Spleen (tissue), 11 donors: ENCODE results near the gene BIVM. TPM values are rescaled to one million over a fixed set of nuclear protein-coding genes. Genes with fewer than 3 reads are reported as not detected.

Experiments used
- DNase-seq: peaks from one replicate; pipeline ENCODE4 v3.0.0-alpha.2; 2020
- H3K27ac ChIP-seq, 8 donors: fragments of 200-600 bp; sonication (generic) in 7 of 8; 1 replicate in 4 of 8; 2 replicates in 4 of 8; pipeline versions ENCODE4 v1.5.0 to v1.8.0; 2016 to 2021; ENCODE audit warnings: inconsistent platforms in 4 of 8, mild to moderate bottlenecking in 4 of 8, moderate library complexity in 1 of 8
- H3K27me3 ChIP-seq, 7 donors: fragments of 200-600 bp; sonication (generic) in 6 of 7; replicated peaks in 1 of 7; 1 replicate in 4 of 7; 2 replicates in 3 of 7; pipeline versions ENCODE4 v1.5.0 to v1.8.0; 2016 to 2021; ENCODE audit warnings: inconsistent platforms in 3 of 7, mild to moderate bottlenecking in 1 of 7
- H3K36me3 ChIP-seq, 6 donors: fragments of 200-600 bp; sonication (generic) in 5 of 6; 1 replicate in 4 of 6; 2 replicates in 2 of 6; pipeline versions ENCODE4 v1.5.0 to v1.8.0; 2016 to 2021; ENCODE audit warnings: inconsistent platforms in 2 of 6
- H3K4me1 ChIP-seq, 6 donors: fragments of 200-600 bp; sonication (generic) in 5 of 6; 1 replicate in 3 of 6; 2 replicates in 3 of 6; pipeline versions ENCODE4 v1.5.0 to v1.8.0; 2016 to 2021; ENCODE audit warnings: inconsistent platforms in 3 of 6
- H3K4me3 ChIP-seq, 8 donors: fragments of 200-600 bp; sonication (generic) in 7 of 8; 1 replicate in 4 of 8; 2 replicates in 4 of 8; pipeline versions ENCODE4 v1.5.0 to v1.8.0; 2016 to 2021; ENCODE audit warnings: inconsistent platforms in 4 of 8, mild to moderate bottlenecking in 4 of 8, moderate library complexity in 2 of 8
- H3K9me3 ChIP-seq, 8 donors: fragments of 200-600 bp; sonication (generic) in 7 of 8; 1 replicate in 4 of 8; 2 replicates in 4 of 8; pipeline versions ENCODE4 v1.5.0 to v1.8.0; 2016 to 2021; ENCODE audit warnings: inconsistent platforms in 4 of 8
- CTCF ChIP-seq, 11 experiments: fragments of 200-600 bp in 7 of 11; fragments of 450-650 bp in 4 of 11; sonication (generic) in 4 of 11; IDR thresholded peaks in 8 of 11; conservative IDR thresholded peaks in 3 of 11; 1 replicate in 7 of 11; 2 replicates in 4 of 11; pipeline versions ENCODE4 v1.4.0 to v1.8.0; 2016 to 2021; ENCODE audit warnings: antibody characterized with exemption in 11 of 11, inconsistent platforms in 4 of 11, mild to moderate bottlenecking in 1 of 11
- POLR2A ChIP-seq, 3 donors: fragments of 450-650 bp; IDR thresholded peaks; one replicate each; pipeline ENCODE4 v1.5.1; 2017; ENCODE audit warnings: antibody characterized with exemption in 3 of 3, mild to moderate bottlenecking in 1 of 3
- POLR2AphosphoS5 ChIP-seq, 3 donors: sonication (generic); formaldehyde crosslinking; IDR thresholded peaks; one replicate each; pipeline ENCODE4 v1.5.1; 2017; ENCODE audit warnings: antibody characterized with exemption in 3 of 3
- WGBS, 5 donors: extraction: QIAGEN DNeasy Blood & Tissue Kit in 3 of 5; methylation state at CpG; one replicate each; pipeline versions ENCODE4 v1.1.5 to v1.1.7; 2013 to 2018; 5-methylcytosine and 5-hydroxymethylcytosine counted together
- intact Hi-C: fragments of 100-400 bp; cut with DNase I; formaldehyde crosslinking; loops from one replicate; pipeline ENCODE4 v1.15.0; 2023; ENCODE audit warnings: low total_unique reads
- polyA plus RNA-seq, 3 donors: library from polyadenylated mRNA; stranded (reverse); fragments of 200-250 nt; gene quantifications; one replicate each; pipeline ENCODE4 v1.2.1, GENCODE V29; 2013
- total RNA-seq, 7 donors: library from RNA; depleted of rRNA in 3 of 7; stranded (reverse); fragments of >200 nt in 3 of 7; fragmentation: NEBNext Ultra II Directional in 4 of 7; extraction: Animal tissue kit (Norgen Biotek cat#: 25700) in 4 of 7; gene quantifications; one replicate each; pipeline versions ENCODE4 v1.1.0 to v1.2.1, GENCODE V29; 2016 to 2021
- donor health status: healthy with polysubstance abuse.
- donor health status: DM: no; HTN: no; CAD: no; lungs with moderate emphysema.
- donor health status: DM: no; HTN: no; CAD: no.
- donor health status: Bipolar disorder and iron deficiency.
- donor health status: healthy.
- donor health status: DM: no; HTN: no; CAD: no.
- donor health status: DM: yes; HTN: yes; CAD: no.

The BIVM gene
- total and polyA plus RNA-seq, 10 donors: 6.0 to 30.4 (median 15.6) TPM

- Histone ChIP-seq H3K9me3 (no peaks in the 10 kb centered on the region), H3K4me3 (peak overlapping the region; percentile 84 to 97 (median 93)), H3K4me1 (peaks cover 21 to 47% (median 39%) of the 10 kb centered on the region in 6 donors), H3K27ac (peak overlapping the region; percentile 94 to 100 (median 98)), H3K36me3 (peaks cover 0 to 13% (median 5%) of the 10 kb centered on the region in 6 donors), H3K27me3 (no peaks in the 10 kb centered on the region)
- intact Hi-C loops: loop anchor here (5.0 kb wide), 2 partner anchors 248 to 263 kb away; partner anchors contain the start of gene TPP2
- no peak for DNase-seq
- WGBS, 5 donors: 1 to 3% (median 2%) methylated on average over 13 of the region's 13 CpGs
- TF ChIP-seq POLR2AphosphoS5 (IDR thresholded peaks at IDR 0.05): no peak
- no peak for TF ChIP-seq POLR2A (IDR thresholded peaks at IDR 0.05)
- no peak for TF ChIP-seq CTCF (IDR thresholded peaks at IDR 0.05 in 8 of 11, conservative IDR thresholded peaks at IDR 0.05 in 3 of 11)
Measured at GRCh38 chr13:102845289-102845629, 46.3 kb downstream of the BIVM start.

- Histone ChIP-seq H3K9me3 (no peaks in the 10 kb centered on the region), H3K27ac (peak within 1 kb of the TSS; percentile 94 to 100 (median 98)), H3K4me1 (peaks cover 21 to 52% (median 44%) of the 10 kb centered on the region in 6 donors), H3K4me3 (peak within 1 kb of the TSS; percentile 84 to 97 (median 93)), H3K36me3 (peaks cover 0 to 13% (median 5%) of the 10 kb centered on the region in 6 donors), H3K27me3 (no peaks in the 10 kb centered on the region)
- 0 to 1% (median 0%) methylated on average over 28 to 49 of the region's 49 CpGs for WGBS, 5 donors
- peak; percentile 97 to 99 (median 98) for TF ChIP-seq POLR2AphosphoS5 (IDR thresholded peaks at IDR 0.05)
- TF ChIP-seq POLR2A (IDR thresholded peaks at IDR 0.05): peak in 2 of 3 donors; percentile 64 to 79
- TF ChIP-seq CTCF (IDR thresholded peaks at IDR 0.05 in 8 of 11, conservative IDR thresholded peaks at IDR 0.05 in 3 of 11): peak in 3 of 11 experiments; percentile 17 to 18 (median 17)
- intact Hi-C loops: loop anchor here (5.0 kb wide), 2 partner anchors 248 to 263 kb away; partner anchors contain the start of gene TPP2
- DNase-seq: peak; percentile 96
Measured at GRCh38 chr13:102845630-102846260, 46.8 kb downstream of the BIVM start, which contains the start of gene ERCC5. Gene ERCC5 (plus strand): TSS chr13:102846032. CDS start chr13:102846267, 235 bp downstream.

GRCh38 chr13:102846261-102847015, 47.5 kb downstream of the BIVM start:
- Histone ChIP-seq H3K9me3 (no peaks in the 10 kb centered on the region), H3K4me3 (peak overlapping the region; percentile 84 to 97 (median 93)), H3K27ac (peak overlapping the region; percentile 94 to 100 (median 98)), H3K4me1 (peaks cover 21 to 57% (median 45%) of the 10 kb centered on the region in 6 donors), H3K36me3 (peaks cover 0 to 14% (median 5%) of the 10 kb centered on the region in 6 donors), H3K27me3 (no peaks in the 10 kb centered on the region)
- peak in 4 of 11 experiments; percentile 13 to 35 (median 23) for TF ChIP-seq CTCF (IDR thresholded peaks at IDR 0.05 in 8 of 11, conservative IDR thresholded peaks at IDR 0.05 in 3 of 11)
- peak in 1 of 3 donors; percentile 33 for TF ChIP-seq POLR2A (IDR thresholded peaks at IDR 0.05)
- TF ChIP-seq POLR2AphosphoS5 (IDR thresholded peaks at IDR 0.05): peak in 1 of 3 donors; percentile 44
- WGBS, 5 donors: 0 to 1% (median 0%) methylated on average over 31 of the region's 31 CpGs
- intact Hi-C loops: loop anchor here (5.0 kb wide), 2 partner anchors 249 to 264 kb away; partner anchors contain the start of gene TPP2
- DNase-seq: peak; percentile 89
